PC-3 (cell line): ENCODE data around the gene SGTB.
"Not testable (repeated sequence)": the region's sequence is repeated elsewhere in the genome, so short reads cannot be mapped to it uniquely, and the experiment has no call there.

Source experiments
- EZH2 ChIP-seq: fragments of 300-600 bp; sonication (generic); IDR thresholded peaks from one replicate; pipeline ENCODE4 v1.6.1; 2017; ENCODE audit warnings: antibody characterized with exemption, mild to moderate bottlenecking, low read length; ENCODE audit not compliant: unreplicated experiment
- TF ChIP-seq, protein P1 (sequence below): fragments of 300-600 bp; sonication (generic); conservative IDR thresholded peaks from 2 replicates; pipeline ENCODE4 v1.5.1; 2017; ENCODE audit warnings: antibody characterized with exemption, low read depth, mild to moderate bottlenecking, low read length

- TF ChIP-seq, protein P1, sequence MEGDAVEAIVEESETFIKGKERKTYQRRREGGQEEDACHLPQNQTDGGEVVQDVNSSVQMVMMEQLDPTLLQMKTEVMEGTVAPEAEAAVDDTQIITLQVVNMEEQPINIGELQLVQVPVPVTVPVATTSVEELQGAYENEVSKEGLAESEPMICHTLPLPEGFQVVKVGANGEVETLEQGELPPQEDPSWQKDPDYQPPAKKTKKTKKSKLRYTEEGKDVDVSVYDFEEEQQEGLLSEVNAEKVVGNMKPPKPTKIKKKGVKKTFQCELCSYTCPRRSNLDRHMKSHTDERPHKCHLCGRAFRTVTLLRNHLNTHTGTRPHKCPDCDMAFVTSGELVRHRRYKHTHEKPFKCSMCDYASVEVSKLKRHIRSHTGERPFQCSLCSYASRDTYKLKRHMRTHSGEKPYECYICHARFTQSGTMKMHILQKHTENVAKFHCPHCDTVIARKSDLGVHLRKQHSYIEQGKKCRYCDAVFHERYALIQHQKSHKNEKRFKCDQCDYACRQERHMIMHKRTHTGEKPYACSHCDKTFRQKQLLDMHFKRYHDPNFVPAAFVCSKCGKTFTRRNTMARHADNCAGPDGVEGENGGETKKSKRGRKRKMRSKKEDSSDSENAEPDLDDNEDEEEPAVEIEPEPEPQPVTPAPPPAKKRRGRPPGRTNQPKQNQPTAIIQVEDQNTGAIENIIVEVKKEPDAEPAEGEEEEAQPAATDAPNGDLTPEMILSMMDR = not testable (repeated sequence)
- TF ChIP-seq EZH2 = not testable (repeated sequence)
Measured at GRCh38 chr5:65732046-65732445, 10.1 kb upstream of the SGTB start.
